Fibroblast of gingiva (primary cell): Measurements from ENCODE around the gene ABCA7.

ENCODE experiments used
- DNase-seq: peaks from one replicate; pipeline ENCODE4 v3.0.0-alpha.2; 2011; ENCODE audit warnings: low read depth

Gene ABCA7

GRCh38 chr19:1070931-1071791 lies 31.3 kb downstream of the ABCA7 start:
- no peak for DNase-seq

DNA sequence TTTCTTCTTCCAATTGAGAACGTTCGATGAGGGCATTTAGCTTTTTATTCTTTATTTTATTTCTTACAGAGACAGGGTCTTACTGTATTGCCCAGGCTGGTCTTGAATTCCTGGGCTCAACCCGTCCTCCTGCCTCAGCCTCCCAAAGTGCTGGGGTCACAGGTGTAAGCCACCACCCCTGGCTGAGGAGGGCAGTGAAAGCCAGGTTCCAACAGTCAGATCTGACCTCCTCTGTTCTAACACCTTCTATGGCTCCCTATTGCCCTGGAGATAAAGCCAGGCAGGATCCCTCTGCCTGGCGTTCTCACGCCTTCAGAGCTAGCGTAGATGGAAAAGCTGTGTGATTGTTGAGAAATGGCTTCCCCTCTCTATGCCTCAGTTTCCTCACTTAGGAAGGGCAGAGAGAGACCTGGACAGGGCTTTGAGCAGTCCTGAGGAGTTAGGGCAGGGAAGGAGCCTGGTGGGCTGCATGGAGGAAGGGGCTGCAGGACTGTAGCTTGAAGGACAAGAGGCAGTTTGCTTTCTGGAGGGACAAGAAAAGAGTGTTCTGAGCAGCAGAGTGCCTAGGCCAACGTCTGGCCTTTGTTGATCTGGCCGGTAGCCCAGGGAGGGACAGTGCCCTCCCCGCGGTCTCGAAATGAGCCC lies 32.6 kb downstream of the ABCA7 start:
- DNase-seq, result no peak

DNA sequence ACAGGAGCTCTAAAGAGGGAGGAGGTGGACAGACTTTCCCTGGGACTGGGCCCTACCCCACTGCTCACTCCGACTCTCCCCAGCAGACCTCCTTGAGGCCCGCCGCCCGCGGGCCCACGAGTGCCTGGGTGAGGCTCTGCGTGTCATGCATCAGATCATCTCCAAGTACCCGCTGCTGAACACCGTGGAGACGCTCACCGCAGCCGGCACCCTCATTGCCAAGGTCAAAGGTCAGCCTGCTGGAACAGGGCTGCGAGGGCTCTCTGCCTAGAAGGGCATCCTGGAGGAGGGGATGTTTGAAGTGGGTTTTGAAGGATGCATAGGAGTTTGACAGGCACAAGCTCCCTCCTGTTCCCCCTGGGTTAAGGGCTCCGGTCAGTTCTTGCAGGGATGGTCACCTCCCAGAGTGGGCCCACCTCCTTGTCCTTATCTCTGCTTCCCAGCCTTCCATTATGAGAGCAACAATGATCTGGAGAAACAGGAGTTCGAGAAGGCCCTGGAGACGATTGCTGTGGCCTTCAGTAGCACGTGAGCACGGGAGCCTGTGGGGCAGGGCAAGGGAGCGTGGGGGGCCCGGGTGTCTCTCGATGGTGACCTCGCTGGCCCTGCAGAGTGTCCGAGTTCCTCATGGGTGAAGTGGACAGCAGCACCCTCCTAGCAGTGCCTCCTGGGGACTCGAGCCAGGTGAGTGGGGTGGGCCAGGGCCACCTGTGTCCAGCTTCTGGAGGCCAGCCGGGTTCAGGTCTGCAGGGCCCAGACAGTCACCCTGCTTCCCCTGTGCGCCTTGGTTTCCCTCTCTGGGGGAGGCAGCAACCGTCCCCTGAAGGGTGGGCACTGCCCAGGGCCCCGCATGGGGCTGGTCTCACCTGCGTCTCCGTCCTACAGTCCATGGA lies 33.4 kb downstream of the ABCA7 start:
- DNase-seq, result no peak

GRCh38 chr19:1073956-1074517 lies 34.1 kb downstream of the ABCA7 start:
- no peak for DNase-seq

DNA sequence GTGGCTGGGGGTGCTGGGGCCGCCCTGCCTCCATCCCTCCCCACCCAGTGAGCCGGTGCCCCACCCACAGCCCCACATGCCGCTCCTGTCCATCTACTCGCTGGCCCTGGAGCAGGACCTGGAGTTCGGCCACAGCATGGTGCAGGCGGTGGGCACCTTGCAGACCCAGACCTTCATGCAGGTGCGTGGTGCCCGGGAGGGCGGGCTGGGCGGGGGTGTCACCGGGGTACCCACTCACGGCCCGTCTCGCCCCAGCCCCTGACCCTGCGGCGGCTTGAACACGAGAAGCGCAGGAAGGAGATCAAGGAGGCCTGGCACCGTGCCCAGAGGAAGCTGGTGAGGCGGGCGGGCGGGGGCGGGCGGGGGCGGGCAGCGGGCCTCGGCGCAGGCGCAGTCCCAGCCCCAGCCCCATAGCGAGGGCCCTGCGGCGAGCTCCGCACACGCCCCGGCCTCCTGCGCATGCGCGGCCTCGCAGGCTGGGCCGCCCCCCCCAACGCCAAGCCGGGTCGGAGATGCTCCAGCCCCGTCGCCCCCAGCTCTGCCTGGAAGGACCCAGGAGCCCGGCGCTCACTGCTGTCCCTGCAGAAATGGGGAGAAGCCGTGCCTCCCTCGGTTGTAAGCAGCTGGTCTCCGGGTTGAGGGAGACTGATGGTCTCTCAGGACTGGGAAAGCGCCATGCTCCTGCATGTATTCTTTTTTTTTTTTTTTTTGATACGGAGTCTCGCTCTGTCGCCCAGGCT lies 34.8 kb downstream of the ABCA7 start:
- DNase-seq, result no peak

GRCh38 chr19:1076046-1076386 lies 36.1 kb downstream of the ABCA7 start:
- DNase-seq, result no peak

DNA sequence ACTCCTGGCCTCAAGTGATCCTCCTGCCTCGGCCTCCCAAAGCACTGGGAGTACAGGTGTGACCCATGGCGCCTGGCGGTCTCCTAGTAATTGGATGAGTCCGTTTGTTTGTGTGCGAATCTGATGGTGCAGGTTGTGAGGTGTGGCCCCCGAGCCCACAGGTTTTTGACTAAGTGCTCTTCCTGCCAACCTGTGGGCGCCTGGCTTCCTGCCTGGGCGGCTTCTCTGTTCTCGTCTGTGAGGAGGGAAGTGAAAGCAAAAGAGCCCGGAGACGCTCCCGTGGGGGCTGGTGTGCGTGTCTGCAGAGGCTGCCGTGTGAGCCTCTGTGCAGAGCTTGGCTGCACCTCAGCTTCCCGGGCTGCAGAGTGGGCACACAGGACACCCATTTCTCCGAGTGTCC lies 37.0 kb downstream of the ABCA7 start:
- DNase-seq, result no peak

DNA sequence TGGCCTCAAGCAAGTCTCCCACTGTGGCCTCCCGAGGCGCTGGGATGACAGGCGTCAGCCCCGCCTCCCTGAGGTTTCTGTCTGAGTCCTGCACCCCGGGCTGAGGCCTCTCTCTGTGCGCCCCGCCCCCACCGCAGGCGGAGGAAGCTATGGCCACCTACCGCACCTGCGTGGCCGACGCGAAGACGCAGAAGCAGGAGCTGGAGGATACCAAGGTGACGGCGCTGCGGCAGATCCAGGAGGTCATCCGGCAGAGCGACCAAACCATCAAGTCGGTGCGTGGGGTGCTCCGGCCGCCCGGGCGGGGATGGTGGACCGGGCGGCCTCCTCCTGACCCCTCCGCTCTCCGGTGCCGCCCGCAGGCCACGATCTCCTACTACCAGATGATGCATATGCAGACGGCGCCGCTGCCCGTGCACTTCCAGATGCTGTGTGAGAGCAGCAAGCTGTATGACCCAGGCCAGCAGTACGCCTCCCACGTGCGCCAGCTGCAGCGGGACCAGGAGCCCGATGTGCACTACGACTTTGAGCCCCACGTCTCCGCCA lies 39.7 kb downstream of the ABCA7 start:
- DNase-seq, result no peak

- no peak for DNase-seq
Observed at GRCh38 chr19:1080360-1081161, 40.7 kb downstream of the ABCA7 start.

DNA sequence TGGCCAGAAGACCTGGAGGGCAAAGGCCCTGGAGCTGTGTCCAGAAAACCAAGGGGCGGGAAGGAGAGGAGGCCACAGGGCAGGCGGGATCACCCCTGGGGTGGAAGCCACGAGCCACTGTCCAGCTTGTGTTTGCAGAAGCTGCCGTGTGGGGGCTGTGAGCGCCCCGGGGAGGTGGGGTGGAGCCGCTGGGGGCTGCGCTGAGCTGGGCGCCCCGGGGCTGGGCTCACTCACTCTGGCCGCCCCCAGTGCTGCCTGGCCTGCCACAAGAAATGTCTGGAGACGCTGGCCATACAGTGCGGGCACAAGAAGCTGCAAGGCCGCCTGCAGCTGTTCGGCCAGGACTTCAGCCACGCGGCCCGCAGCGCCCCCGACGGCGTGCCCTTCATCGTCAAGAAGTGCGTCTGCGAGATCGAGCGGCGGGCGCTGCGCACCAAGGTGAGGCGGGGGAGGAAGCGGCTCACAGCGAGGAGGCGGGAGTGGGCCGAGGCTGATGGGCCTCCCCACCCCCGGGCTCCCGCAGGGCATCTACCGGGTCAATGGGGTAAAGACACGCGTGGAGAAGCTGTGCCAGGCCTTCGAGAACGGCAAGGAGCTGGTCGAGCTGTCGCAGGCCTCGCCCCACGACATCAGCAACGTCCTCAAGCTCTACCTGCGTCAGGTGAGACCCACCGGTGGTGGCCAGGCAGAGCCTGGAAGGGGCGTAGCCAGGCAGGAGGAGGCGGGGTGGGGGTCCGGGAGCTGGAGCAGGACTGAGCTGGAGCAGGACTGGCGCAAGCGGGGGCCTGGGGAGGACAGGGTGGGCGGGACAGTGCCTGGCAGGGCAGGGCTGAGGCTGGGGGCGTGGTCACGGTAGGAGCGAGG lies 41.6 kb downstream of the ABCA7 start:
- DNase-seq, result no peak

DNA sequence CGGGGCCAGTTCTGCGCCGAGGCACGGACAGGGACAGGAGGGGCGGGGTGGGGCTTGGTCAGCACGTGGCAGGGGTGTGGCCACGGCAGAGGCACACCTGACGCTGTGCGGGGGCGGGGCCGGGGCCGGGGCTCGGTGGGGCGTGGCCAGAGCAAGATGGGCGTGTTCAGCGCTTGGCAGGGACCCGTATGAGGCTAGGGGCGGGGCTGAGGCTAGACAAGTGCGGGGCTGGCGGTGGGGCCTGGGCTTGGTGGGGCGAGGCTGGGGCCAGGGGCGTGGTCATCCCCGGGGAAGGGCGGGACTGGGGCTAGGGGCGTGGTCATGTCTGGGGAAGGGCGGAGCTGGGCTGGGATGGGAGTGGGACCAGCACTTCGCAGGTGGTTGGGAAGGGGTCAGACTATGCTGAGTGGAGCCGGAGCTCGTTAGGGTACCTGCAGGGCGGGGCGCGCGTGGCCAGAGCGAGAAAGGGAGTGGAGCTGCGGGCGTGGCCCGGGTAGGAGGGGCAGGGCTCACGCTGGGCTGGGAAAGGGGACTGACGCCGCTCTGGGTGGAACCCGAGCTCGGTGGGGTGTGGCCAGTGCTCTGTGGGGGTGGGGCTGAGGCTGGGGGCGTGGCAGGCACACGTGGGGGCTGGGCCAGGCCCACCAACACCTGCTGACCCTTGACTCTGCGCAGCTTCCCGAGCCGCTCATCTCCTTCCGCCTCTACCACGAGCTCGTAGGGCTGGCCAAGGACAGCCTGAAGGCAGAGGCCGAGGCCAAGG lies 42.4 kb downstream of the ABCA7 start:
- DNase-seq, result no peak

DNA sequence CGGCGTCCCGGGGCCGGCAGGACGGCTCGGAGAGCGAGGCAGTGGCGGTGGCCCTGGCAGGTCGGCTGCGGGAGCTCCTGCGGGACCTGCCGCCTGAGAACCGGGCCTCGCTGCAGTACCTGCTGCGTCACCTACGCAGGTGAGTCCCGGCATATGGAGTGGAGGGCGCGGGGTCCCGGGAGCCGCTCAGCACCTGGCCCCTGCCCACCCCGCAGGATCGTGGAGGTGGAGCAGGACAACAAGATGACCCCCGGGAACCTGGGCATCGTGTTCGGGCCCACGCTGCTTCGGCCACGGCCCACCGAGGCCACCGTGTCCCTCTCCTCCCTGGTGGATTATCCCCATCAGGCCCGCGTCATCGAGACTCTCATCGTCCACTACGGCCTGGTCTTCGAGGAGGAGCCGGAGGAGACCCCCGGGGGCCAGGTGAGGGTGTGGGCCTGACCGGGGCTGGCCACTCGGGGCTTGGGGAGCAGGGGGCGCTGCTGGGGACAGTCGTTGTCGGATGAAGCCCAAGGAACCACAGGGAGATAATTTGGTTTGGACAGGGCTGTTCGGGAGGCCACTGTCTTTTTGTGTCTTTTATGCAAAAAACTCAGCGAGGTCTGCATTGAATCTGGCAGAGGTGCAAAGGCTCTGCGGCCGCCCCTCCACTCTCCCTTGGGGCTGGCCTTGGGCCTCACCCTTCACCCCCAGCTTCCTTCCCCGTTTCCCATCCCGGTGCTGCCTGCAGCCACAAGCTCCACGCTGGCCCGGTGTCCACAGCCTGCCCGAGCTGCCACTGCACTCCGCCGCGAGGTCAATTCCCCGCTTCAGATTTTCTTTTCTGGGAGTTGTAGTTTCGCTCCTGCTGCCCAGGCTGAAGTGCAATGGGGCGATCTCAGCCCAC lies 43.3 kb downstream of the ABCA7 start:
- no peak for DNase-seq

DNA sequence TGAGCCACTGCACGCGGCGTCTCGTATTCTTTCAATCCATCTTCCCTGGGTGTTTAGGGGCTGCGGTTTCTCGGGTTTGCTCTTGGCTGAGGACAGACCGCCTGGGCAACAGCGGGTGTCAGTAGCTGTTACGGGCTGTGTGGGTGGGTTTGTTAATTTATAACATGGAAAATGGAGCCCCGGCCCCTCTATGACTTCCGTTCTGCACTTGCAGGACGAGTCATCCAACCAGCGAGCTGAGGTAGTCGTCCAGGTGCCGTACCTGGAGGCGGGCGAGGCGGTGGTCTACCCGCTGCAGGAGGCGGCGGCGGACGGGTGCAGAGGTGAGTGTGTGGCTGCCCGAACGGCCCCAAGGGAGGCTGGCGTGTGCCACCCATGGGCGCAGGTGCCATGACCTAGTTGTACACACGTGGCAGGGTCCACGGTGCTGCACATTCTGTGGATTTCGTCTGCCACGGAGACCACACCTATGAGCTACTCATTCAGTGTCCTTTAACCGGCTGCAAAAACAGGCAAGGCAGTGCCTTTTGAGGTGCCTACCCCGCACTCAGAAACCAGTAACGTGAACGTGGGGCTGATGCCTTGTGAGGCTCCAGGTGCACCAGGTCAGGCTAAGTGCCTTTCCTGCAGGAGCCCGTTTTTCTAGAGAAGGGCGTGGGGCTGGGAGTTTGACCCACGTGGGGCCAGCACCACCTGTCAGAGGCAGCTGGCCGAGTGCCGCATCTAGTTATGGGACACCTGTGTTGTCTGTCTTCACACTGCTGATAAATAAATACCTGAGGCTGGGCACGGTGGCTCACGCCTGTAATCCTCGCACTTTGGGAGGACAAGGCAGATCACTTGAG lies 44.3 kb downstream of the ABCA7 start:
- no peak for DNase-seq

- DNase-seq, result no peak
Observed at GRCh38 chr19:1085053-1085658, 45.2 kb downstream of the ABCA7 start.

- DNase-seq, result no peak
Observed at GRCh38 chr19:1085676-1086442, 46.0 kb downstream of the ABCA7 start.

GRCh38 chr19:1086613-1087012 lies 46.7 kb downstream of the ABCA7 start:
- no peak for DNase-seq
